MM.1S (cell line): ENCODE data around the gene CCDC157.

Experiments used
- DNase-seq: peaks from one replicate; pipeline ENCODE4 v3.0.0-alpha.2; 2015
- H2AFZ ChIP-seq: fragments of 300-600 bp; sonication (generic); 2 replicates; pipeline ENCODE4 v1.6.0; 2016; ENCODE audit warnings: antibody characterized with exemption, low read length
- H3F3A ChIP-seq: fragments of 300-600 bp; sonication (generic); 2 replicates; pipeline ENCODE4 v1.6.1; 2016; ENCODE audit warnings: mild to moderate bottlenecking, antibody characterized with exemption, low read length, moderate library complexity, mixed read lengths; ENCODE audit not compliant: insufficient read depth
- H3K27ac ChIP-seq: fragments of 300-600 bp; sonication (generic); 2 replicates; pipeline ENCODE4 v1.5.1; 2016; ENCODE audit warnings: mild to moderate bottlenecking, low read length
- H3K27me3 ChIP-seq: fragments of 300-600 bp; sonication (generic); replicated peaks from 2 replicates; pipeline ENCODE4 v1.6.0; 2016; ENCODE audit warnings: low read length; ENCODE audit not compliant: insufficient read depth
- H3K36me3 ChIP-seq: fragments of 300-600 bp; sonication (generic); replicated peaks from 2 replicates; pipeline ENCODE4 v1.6.1; 2016; ENCODE audit warnings: mild to moderate bottlenecking, low read length, mixed read lengths; ENCODE audit not compliant: insufficient read depth
- H3K4me1 ChIP-seq: fragments of 300-600 bp; sonication (generic); 2 replicates; pipeline ENCODE4 v1.6.1; 2016; ENCODE audit warnings: low read length, mixed read lengths
- H3K4me2 ChIP-seq: fragments of 300-600 bp; sonication (generic); 2 replicates; pipeline ENCODE4 v1.6.0; 2016; ENCODE audit warnings: low read depth, low read length
- H3K4me3 ChIP-seq: fragments of 300-600 bp; sonication (generic); 2 replicates; pipeline ENCODE4 v1.5.1; 2016; ENCODE audit warnings: low read length, mixed read lengths
- H3K79me2 ChIP-seq: fragments of 300-600 bp; sonication (generic); 2 replicates; pipeline ENCODE4 v1.6.1; 2016; ENCODE audit warnings: mixed run types, low read length, mixed read lengths
- H3K9ac ChIP-seq: fragments of 300-600 bp; sonication (generic); 2 replicates; pipeline ENCODE4 v1.6.1; 2016; ENCODE audit warnings: low read length, mixed read lengths
- H3K9me2 ChIP-seq: fragments of 300-600 bp; sonication (generic); replicated peaks from 2 replicates; pipeline ENCODE4 v1.6.1; 2016; ENCODE audit warnings: mild to moderate bottlenecking, low read length, mixed read lengths; ENCODE audit not compliant: insufficient read depth
- H3K9me3 ChIP-seq: fragments of 300-600 bp; sonication (generic); replicated peaks from 2 replicates; pipeline ENCODE4 v1.6.1; 2016; ENCODE audit warnings: mild to moderate bottlenecking, low read length, mixed read lengths; ENCODE audit not compliant: insufficient read depth
- H4K20me1 ChIP-seq: fragments of 300-600 bp; sonication (generic); 2 replicates; pipeline ENCODE4 v1.6.1; 2016; ENCODE audit warnings: mild to moderate bottlenecking, low read length, moderate library complexity, mixed read lengths; ENCODE audit not compliant: insufficient read depth
- CTCF ChIP-seq: fragments of 300-600 bp; sonication (generic); IDR thresholded peaks from 2 replicates; pipeline ENCODE4 v1.5.1; 2016; ENCODE audit warnings: antibody characterized with exemption, low read length, mixed read lengths
- EZH2 ChIP-seq: fragments of 300-600 bp; sonication (generic); optimal IDR thresholded peaks from 2 replicates; pipeline ENCODE3; 2017; ENCODE audit warnings: low read depth, mild to moderate bottlenecking, antibody characterized with exemption, low read length, mixed read lengths
- EZH2phosphoT487 ChIP-seq: fragments of 300-600 bp; sonication (generic); IDR thresholded peaks from 2 replicates; pipeline ENCODE4 v1.6.1; 2018; ENCODE audit warnings: antibody characterized with exemption, low read length

The CCDC157 gene

GRCh38 chr22:30351226-30351625 lies 5.6 kb upstream of the CCDC157 start:
- DNase-seq: no peak
- Histone ChIP-seq H3K4me3 (no peak overlapping the region), H3K9ac (no peak overlapping the region), H2AFZ (no peak overlapping the region), H3K9me3 (no peaks in the 10 kb centered on the region), H3K36me3 (peaks cover 14% of the 10 kb centered on the region), H3F3A (no peaks in the 10 kb centered on the region), H3K4me1 (peaks cover 5% of the 10 kb centered on the region; the same call in 1 of the 2 replicates), H3K4me2 (no peak overlapping the region), H4K20me1 (no peaks in the 10 kb centered on the region), H3K9me2 (no peaks in the 10 kb centered on the region), H3K27ac (no peak overlapping the region), H3K79me2 (peaks cover 95% of the 10 kb centered on the region), H3K27me3 (no peaks in the 10 kb centered on the region)
- TF ChIP-seq EZH2phosphoT487: no peak
- TF ChIP-seq EZH2: no peak
- TF ChIP-seq CTCF: no peak

GRCh38 chr22:30354644-30355043 lies 2.2 kb upstream of the CCDC157 start:
- Histone ChIP-seq H3K9me3 (no peaks in the 10 kb centered on the region), H3K9ac (no peak overlapping the region), H2AFZ (no peak overlapping the region), H3K4me1 (peaks cover 5% of the 10 kb centered on the region; the same call in 1 of the 2 replicates), H3K4me2 (no peak overlapping the region), H3K4me3 (no peak overlapping the region), H3K9me2 (no peaks in the 10 kb centered on the region), H3K36me3 (0 out of 2 replicates have a peak, but pooled peaks cover 5% of the 10 kb centered on the region), H3F3A (no peaks in the 10 kb centered on the region), H3K79me2 (peaks cover 66% of the 10 kb centered on the region), H3K27me3 (no peaks in the 10 kb centered on the region), H4K20me1 (no peaks in the 10 kb centered on the region), H3K27ac (no peak overlapping the region)
- no peak for TF ChIP-seq EZH2phosphoT487
- no peak for TF ChIP-seq CTCF
- no peak for TF ChIP-seq EZH2
- no peak for DNase-seq

- H3K4me2 ChIP-seq: peak overlapping the region; percentile 87
- DNase-seq: no peak
Observed at GRCh38 chr22:30357236-30357570, 396 bp downstream of the CCDC157 start.

More at GRCh38 chr22:30357236-30357570, 396 bp downstream of the CCDC157 start:
- peak overlapping the region; percentile 98 for H3K9ac ChIP-seq
- H3K4me1 ChIP-seq: peaks cover 5% of the 10 kb centered on the region; the same call in 1 of the 2 replicates
- no peaks in the 10 kb centered on the region for H3K9me3 ChIP-seq
- no peaks in the 10 kb centered on the region for H3K9me2 ChIP-seq
- no peak for TF ChIP-seq EZH2phosphoT487
- TF ChIP-seq CTCF: no peak
- TF ChIP-seq EZH2: no peak
- peak overlapping the region; percentile 94 for H3K4me3 ChIP-seq
- H4K20me1 ChIP-seq: no peaks in the 10 kb centered on the region
- H3K36me3 ChIP-seq: 0 out of 2 replicates have a peak, but pooled peaks cover 5% of the 10 kb centered on the region
- H3K27ac ChIP-seq: peak overlapping the region; percentile 88; the same call in 1 of the 2 replicates
- H3K27me3 ChIP-seq: no peaks in the 10 kb centered on the region
- H3F3A ChIP-seq: no peaks in the 10 kb centered on the region
- H3K79me2 ChIP-seq: peaks cover 42% of the 10 kb centered on the region
- peak overlapping the region; percentile 37; the same call in 1 of the 2 replicates for H2AFZ ChIP-seq
